C4-2B (cell line): ENCODE results near the gene ZNF507.

Experiments
- CTCF ChIP-seq: fragments of 450-650 bp; conservative IDR thresholded peaks from 2 replicates; pipeline ENCODE4 v1.5.1; 2017; ENCODE audit warnings: mild to moderate bottlenecking
- ZFX ChIP-seq: fragments of 450-650 bp; IDR thresholded peaks from 2 replicates; pipeline ENCODE4 v1.6.1; 2017

- TF ChIP-seq CTCF (no peak), ZFX (no peak)
Measured at GRCh38 chr19:32359581-32359980, 14.2 kb downstream of the ZNF507 start.
